ENCODE results near the gene CELF2.

The CELF2 gene

GRCh38 chr10:11107948-11108347 lies 90.3 kb downstream of the CELF2 start:
- no peak for TF ChIP-seq CTCF (conservative IDR thresholded peaks at IDR 0.05; ENCODE audit: control insufficient read depth, insufficient read depth, low read depth, low read length)
- no peak for DNase-seq (ENCODE audit: low read depth)
- H3K4me3 ChIP-seq (ENCODE audit: control insufficient read depth, low read depth, low read length): no peak overlapping the region

GRCh38 chr10:11108356-11108755 lies 90.7 kb downstream of the CELF2 start:
- no peak overlapping the region for H3K4me3 ChIP-seq (ENCODE audit: control insufficient read depth, low read depth, low read length)
- DNase-seq (ENCODE audit: low read depth): no peak
- TF ChIP-seq CTCF (conservative IDR thresholded peaks at IDR 0.05; ENCODE audit: control insufficient read depth, insufficient read depth, low read depth, low read length): no peak

GRCh38 chr10:11109590-11109989 lies 91.9 kb downstream of the CELF2 start:
- no peak overlapping the region for H3K4me3 ChIP-seq (ENCODE audit: control insufficient read depth, low read depth, low read length)
- no peak for DNase-seq (ENCODE audit: low read depth)
- TF ChIP-seq CTCF (conservative IDR thresholded peaks at IDR 0.05; ENCODE audit: control insufficient read depth, insufficient read depth, low read depth, low read length): no peak

GRCh38 chr10:11110539-11110938 lies 92.9 kb downstream of the CELF2 start:
- H3K4me3 ChIP-seq (ENCODE audit: control insufficient read depth, low read depth, low read length): no peak overlapping the region
- TF ChIP-seq CTCF (conservative IDR thresholded peaks at IDR 0.05; ENCODE audit: control insufficient read depth, insufficient read depth, low read depth, low read length): no peak
- DNase-seq (ENCODE audit: low read depth): no peak

- no peak for DNase-seq (ENCODE audit: low read depth)
- no peak for TF ChIP-seq CTCF (conservative IDR thresholded peaks at IDR 0.05; ENCODE audit: control insufficient read depth, insufficient read depth, low read depth, low read length)
- no peak overlapping the region for H3K4me3 ChIP-seq (ENCODE audit: control insufficient read depth, low read depth, low read length)
Measured at GRCh38 chr10:11111490-11111889, 93.8 kb downstream of the CELF2 start.

GRCh38 chr10:11112718-11113117 lies 95.0 kb downstream of the CELF2 start:
- no peak for TF ChIP-seq CTCF (conservative IDR thresholded peaks at IDR 0.05; ENCODE audit: control insufficient read depth, insufficient read depth, low read depth, low read length)
- no peak overlapping the region for H3K4me3 ChIP-seq (ENCODE audit: control insufficient read depth, low read depth, low read length)
- DNase-seq (ENCODE audit: low read depth): peak; percentile 11

GRCh38 chr10:11113156-11113555 lies 95.5 kb downstream of the CELF2 start:
- TF ChIP-seq CTCF (conservative IDR thresholded peaks at IDR 0.05; ENCODE audit: control insufficient read depth, insufficient read depth, low read depth, low read length): peak; percentile 9
- H3K4me3 ChIP-seq (ENCODE audit: control insufficient read depth, low read depth, low read length): no peak overlapping the region
- no peak for DNase-seq (ENCODE audit: low read depth)

Measured in fibroblast of mammary gland (primary cell).